DND-41 (cell line): Measurements from ENCODE around the gene SERPINA5.

Experiments used
- CTCF ChIP-seq: IDR thresholded peaks from 2 replicates; pipeline ENCODE4 v1.5.1; 2012; ENCODE audit warnings: borderline replicate concordance, low read length, moderate library complexity, mild to moderate bottlenecking; ENCODE audit not compliant: poor library complexity, severe bottlenecking; ENCODE audit errors: extremely low read depth
- EZH2 ChIP-seq: IDR thresholded peaks from 3 replicates; pipeline ENCODE4 v1.6.1; 2012; ENCODE audit warnings: borderline replicate concordance, low read depth, mild to moderate bottlenecking, moderate library complexity, low read length, inconsistent platforms; ENCODE audit not compliant: severe bottlenecking

GRCh38 chr14:94557327-94557726, 23.9 kb upstream of the SERPINA5 start:
- TF ChIP-seq CTCF (no peak), EZH2 (no peak)
